ENCODE data around the gene TMEM134.

Gene TMEM134

DNA sequence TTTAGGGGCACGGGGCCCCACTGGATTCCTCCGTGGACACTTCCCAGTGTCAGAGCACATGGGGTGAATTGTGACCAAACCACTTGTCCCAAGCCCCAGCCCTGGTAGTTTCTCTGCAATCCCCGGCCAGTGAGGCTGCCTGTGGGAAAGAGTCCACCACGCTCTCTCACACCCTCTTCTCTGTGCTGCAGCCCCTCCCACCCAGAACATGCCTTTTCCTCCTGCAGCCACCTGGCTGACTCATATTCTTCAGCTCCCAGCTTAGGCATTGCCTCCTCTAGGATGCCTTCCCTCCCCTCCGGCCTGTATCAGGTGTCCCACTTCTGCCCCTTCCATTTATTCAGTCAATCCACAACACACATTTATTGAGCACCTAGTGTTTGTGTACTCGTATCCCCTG is 46.2 kb downstream of the TMEM134 start:
- ATAC-seq: no peak
- DNase-seq: no peak

DNA sequence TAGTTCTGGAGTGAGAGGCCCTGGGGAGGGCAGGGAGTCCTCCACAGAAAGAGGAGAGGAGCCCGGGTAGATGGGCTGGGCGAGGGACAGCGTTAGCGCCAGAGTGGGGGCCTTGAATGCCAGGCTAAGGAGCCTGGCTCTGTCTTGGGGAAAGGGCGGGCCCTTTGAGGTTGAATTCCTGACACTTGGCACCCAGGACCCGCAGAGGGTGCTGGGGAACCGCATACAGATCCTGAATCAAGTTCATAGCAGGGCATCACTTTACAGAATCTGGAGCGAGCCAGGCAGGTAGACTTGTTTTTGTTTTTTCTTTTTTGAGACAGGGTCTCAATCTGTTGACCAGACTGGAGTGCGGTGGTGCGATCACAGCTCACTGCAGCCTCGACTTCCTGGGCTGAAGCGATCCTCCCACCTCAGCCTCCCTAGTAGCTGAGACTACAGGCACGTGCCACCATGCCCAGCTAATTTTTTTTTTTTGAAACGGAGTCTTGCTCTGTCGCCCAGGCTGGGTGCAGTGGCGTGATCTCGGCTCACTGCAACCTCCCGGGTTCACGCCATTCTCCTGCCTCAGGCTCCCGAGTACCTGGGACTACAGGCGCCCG is 47.5 kb downstream of the TMEM134 start:
- ATAC-seq (no peak), DNase-seq (no peak)

GRCh38 chr11:67420646-67421429 is 48.2 kb downstream of the TMEM134 start:
- peak; percentile 91 for ATAC-seq
- DNase-seq: peak; percentile 100

- DNase-seq (peak; percentile 17), ATAC-seq (no peak)
These were observed 48.9 kb downstream of the TMEM134 start for GRCh38 chr11:67420147-67420645.

GRCh38 chr11:67419325-67420049 is 49.6 kb downstream of the TMEM134 start:
- DNase-seq (peak; percentile 39), ATAC-seq (no peak)

GRCh38 chr11:67418476-67419281 is 50.4 kb downstream of the TMEM134 start:
- ATAC-seq: no peak
- peak; percentile 55 for DNase-seq

DNA sequence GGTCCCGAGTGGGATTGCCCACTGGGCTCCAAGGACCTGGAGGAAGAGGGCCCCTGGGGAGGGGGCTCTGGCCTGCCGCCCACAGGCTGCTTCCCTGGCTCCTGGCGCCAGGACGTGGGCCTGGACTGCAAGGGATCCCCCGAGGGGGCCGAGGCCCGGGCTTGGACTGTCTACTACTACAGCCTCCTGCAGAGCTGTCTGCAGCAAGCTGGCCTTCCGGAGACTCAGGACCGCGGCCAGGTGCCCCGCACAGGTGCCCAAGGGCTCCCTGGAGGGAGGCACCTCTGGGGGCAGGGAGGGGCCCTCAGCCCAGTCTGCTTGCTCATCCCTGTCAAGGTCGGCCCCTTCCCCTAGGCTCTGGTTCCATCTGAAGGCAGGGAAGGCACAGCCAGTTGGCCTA is 51.6 kb downstream of the TMEM134 start:
- no peak for DNase-seq
- no peak for ATAC-seq

DNA sequence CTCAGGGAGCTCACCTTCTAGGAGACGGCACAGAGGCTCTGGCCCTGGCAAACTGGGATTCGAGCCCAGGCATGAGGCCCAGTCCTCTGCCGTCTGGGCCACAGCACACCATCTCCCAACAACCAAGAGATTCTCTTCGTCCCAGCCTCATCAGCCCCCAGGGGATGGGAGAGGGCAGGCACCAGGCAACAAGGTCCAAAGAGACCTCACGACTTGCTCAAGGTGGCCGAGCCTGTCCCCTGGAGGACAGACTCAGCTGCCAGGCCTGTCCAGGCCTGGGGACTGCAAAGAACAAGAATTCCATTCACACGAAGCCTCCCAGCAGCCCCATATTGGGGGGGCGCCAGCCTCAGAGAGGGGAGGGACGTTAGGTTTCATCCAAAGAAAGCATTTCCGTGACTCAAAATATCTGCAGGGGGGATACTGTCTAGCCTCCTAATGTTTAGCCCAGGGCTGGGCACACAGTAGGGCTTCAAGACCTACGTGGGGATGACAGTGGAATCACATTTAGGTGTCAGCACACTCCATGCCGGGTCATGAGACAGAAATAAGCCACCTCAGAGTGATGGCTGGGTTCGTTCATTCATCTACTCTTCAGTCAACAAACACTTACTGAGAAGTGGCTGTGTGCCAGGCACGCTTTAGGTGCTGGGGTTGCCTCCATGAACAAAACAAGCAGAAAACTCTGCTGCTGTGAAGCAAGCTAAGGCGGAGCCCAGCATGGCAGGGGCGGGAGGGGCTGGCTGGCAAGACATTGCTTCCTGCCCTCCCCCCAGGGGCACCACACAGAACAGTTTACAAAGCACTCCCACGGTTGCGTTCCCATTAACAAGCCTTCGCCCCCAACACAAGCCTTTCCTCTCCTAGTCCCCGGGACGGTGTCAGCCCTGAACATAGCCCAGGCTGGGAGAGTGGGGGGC is 52.4 kb downstream of the TMEM134 start:
- peak; percentile 62 for DNase-seq
- no peak for ATAC-seq

- DNase-seq (peak; percentile 30), ATAC-seq (no peak)
These were observed 53.3 kb downstream of the TMEM134 start, which contains the start of gene CARNS1 for GRCh38 chr11:67415501-67416304. CARNS1 (plus strand) TSS chr11:67415678; CDS start chr11:67416200, 522 bp downstream.

- no peak for DNase-seq
- ATAC-seq: no peak
These were observed 55.7 kb downstream of the TMEM134 start for GRCh38 chr11:67413266-67413849.

DNA sequence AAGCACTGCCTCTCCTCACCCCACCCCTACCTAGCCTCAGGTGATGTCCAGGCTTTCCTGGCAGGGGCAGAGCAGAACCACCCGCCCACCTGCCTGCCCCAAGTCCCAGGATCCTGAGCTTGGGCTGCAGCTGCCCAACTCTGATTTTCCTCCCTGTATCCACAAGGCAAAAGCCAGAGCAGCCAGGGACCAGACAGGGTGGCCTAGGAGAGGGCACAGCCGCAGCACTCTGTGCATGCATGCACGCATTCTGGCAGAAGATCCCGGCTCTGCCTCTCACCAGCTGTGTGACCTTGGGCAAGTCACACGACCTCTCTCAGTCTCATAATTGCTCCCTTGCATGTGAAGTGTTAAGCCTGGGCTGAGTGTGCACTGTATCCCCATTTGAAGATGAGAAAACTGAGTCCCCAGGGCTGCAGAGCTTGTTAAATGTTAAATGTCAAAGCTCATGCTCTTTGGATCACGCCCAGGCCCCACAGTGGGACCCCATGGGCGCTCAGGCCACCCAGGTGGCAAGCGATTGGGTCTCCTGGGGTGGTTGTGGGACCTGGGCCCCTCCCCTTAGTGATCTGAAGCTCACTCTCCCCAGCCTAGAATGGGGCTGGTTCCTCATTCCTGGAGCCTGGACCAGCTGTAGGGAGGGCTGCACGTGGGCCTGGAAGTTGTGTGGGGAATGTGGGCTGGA is 56.4 kb downstream of the TMEM134 start:
- DNase-seq (no peak), ATAC-seq (no peak)

GRCh38 chr11:67411785-67412152 is 57.3 kb downstream of the TMEM134 start:
- ATAC-seq (no peak), DNase-seq (peak; percentile 27)

All from stimulated activated naive CD8-positive, alpha-beta T cell treated with anti-CD3 and anti-CD28 coated beads, Interleukin-15, Interleukin-2, amounts not matched to agents 100 U/mL and 50 U/mL, for 24 hours (primary cell).